NB4 (cell line): ENCODE measurements around the gene ASB2.

ENCODE experiments used
- DNase-seq: peaks from one replicate; pipeline ENCODE4 v3.0.0; 2010; ENCODE audit warnings: low read depth
- H3K4me3 ChIP-seq: one replicate; pipeline ENCODE4 v1.5.1; 2011; ENCODE audit warnings: mild to moderate bottlenecking, low read depth, low read length, moderate library complexity
- MYC ChIP-seq: IDR thresholded peaks from 2 replicates; pipeline ENCODE4 v1.6.1; 2011; ENCODE audit warnings: low read depth, low read length
- POLR2A ChIP-seq: IDR thresholded peaks from 2 replicates; pipeline ENCODE4 v1.6.1; 2011; ENCODE audit warnings: mild to moderate bottlenecking; ENCODE audit not compliant: insufficient read length; ENCODE audit errors: extremely low read depth
- TF ChIP-seq, protein P1 (sequence below): IDR thresholded peaks from 2 replicates; pipeline ENCODE4 v1.6.1; 2011; ENCODE audit warnings: low read depth, low read length
- TF ChIP-seq, protein P2 (sequence below): IDR thresholded peaks from one replicate; pipeline ENCODE4 v1.5.1; 2012; ENCODE audit warnings: low read depth, low read length

The ASB2 gene, protein sequence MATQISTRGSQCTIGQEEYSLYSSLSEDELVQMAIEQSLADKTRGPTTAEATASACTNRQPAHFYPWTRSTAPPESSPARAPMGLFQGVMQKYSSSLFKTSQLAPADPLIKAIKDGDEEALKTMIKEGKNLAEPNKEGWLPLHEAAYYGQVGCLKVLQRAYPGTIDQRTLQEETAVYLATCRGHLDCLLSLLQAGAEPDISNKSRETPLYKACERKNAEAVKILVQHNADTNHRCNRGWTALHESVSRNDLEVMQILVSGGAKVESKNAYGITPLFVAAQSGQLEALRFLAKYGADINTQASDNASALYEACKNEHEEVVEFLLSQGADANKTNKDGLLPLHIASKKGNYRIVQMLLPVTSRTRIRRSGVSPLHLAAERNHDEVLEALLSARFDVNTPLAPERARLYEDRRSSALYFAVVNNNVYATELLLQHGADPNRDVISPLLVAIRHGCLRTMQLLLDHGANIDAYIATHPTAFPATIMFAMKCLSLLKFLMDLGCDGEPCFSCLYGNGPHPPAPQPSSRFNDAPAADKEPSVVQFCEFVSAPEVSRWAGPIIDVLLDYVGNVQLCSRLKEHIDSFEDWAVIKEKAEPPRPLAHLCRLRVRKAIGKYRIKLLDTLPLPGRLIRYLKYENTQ

DNA sequence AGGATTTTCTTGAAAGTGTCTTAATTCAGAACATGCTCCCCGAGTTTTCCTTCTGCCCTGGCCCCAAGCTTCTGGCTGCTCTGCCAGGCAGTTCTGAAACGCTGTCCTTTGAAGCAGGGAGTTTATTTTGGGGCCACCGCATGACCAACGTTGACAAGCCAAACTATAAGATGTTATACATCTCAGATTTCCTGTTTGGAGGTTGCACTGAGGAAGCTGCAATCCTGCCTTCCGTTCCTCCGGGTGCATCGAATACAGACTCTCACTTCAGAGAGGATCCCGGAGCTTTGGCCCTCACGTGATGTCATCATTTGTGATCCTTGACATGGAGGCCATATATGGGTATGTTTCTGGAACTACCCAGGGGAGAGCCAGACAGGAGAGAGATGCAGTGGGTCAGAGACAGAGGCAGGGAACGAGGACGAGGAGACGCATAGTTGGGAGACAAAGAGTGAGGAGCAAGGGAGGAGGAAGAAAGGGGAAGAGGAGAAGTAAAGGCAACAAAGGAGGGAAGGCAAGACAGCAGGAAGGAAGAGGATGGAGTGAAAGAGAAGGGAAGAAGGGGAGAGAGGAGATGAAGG is at the start of gene ASB2:
TSS of gene ASB2 (minus strand) at position 94 of the 581 bp plus-strand sequence. CDS start 12,031 bp downstream, outside the sequence.
- TF ChIP-seq MYC: no peak
- TF ChIP-seq POLR2A: no peak
- TF ChIP-seq, protein P1, sequence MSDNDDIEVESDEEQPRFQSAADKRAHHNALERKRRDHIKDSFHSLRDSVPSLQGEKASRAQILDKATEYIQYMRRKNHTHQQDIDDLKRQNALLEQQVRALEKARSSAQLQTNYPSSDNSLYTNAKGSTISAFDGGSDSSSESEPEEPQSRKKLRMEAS: no peak
- TF ChIP-seq, protein P2, sequence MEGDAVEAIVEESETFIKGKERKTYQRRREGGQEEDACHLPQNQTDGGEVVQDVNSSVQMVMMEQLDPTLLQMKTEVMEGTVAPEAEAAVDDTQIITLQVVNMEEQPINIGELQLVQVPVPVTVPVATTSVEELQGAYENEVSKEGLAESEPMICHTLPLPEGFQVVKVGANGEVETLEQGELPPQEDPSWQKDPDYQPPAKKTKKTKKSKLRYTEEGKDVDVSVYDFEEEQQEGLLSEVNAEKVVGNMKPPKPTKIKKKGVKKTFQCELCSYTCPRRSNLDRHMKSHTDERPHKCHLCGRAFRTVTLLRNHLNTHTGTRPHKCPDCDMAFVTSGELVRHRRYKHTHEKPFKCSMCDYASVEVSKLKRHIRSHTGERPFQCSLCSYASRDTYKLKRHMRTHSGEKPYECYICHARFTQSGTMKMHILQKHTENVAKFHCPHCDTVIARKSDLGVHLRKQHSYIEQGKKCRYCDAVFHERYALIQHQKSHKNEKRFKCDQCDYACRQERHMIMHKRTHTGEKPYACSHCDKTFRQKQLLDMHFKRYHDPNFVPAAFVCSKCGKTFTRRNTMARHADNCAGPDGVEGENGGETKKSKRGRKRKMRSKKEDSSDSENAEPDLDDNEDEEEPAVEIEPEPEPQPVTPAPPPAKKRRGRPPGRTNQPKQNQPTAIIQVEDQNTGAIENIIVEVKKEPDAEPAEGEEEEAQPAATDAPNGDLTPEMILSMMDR: no peak
- no peak for DNase-seq
- no peak within 1 kb of the TSS for H3K4me3 ChIP-seq

DNA sequence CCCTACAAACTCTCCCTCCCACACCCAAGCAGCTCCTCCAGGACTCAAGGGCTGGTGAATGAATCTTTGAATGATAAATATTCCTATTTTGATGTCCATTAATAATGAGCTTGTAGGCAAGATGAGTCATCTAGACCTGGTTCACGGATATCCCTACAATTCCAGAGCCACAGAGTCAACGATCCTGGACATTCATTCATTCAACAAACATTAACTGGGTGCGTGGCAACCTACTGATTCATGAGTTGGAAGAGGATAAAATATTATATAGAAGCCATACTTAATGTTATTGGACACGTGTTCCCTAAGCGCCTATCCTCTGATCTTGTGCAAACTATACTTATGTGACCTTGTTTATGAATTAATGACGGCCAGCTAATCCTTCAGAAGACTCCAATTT is 49.4 kb upstream of the ASB2 start:
- DNase-seq: no peak
- TF ChIP-seq, protein P2: no peak
- TF ChIP-seq MYC: no peak
- no peak for TF ChIP-seq POLR2A
- TF ChIP-seq, protein P1: no peak
- no peak overlapping the region for H3K4me3 ChIP-seq

DNA sequence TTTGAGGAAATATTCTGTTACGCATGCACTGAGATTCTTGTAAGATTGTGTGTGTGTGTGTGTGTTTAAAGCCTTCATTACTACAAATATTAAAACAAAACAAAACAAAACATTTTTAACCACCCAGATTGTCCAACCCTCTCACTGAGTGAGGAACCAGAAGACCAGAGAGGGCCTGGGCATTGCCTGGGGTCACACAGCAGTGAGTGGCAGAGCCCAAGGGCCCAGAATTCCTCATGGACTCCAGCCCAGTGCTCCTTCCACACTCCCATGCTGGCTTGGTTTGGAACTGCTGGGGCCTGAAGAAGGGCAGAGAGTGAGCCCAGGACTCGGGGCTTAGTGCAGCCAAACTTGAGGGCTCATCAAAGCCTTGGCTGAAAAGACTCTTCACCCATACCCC is 48.2 kb upstream of the ASB2 start:
- no peak for DNase-seq
- H3K4me3 ChIP-seq: no peak overlapping the region
- TF ChIP-seq, protein P2: no peak
- TF ChIP-seq POLR2A: no peak
- no peak for TF ChIP-seq MYC
- TF ChIP-seq, protein P1: no peak

DNA sequence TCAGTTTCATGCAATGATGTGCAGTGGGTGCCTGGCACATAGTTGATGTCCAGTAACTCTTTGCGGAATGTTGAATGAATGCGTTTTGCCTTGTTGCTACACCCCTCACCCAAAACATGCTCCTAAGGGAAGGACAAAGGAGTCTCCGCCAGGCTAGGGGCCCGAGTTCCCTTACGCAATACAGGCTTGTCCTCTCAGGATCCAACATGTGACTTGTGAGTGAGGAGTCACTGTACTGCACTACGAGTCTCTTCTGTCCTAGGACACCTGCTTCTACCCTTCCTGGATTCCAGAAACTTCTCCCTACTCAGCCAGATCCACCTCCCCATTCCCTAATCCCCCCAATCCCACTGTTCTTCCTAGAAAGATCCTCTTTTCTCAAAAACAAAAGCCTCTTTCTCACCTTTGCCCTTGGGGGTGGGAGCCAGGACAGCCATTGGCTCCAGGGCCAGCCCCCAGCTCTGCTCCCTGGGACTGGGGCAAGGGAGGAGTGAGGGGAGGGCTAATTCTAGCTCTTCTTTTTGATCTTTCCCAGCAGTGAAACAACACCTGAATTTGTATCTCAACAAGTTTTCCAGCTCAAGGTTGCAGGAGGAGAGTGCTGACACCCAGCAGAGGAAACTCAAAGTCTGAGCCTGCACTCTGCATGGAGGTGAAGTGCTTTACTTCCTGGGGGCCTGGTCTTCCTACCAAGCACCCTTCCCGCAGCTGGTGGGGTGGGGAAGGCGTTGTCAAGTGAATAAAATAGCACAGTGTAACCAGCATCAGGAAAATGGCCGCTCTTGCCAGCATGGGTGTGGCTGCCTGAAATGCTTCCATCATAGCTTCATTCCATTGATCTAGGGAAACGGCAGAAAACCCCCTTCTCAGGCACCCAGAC is 46.4 kb upstream of the ASB2 start:
- DNase-seq: no peak
- no peak overlapping the region for H3K4me3 ChIP-seq
- TF ChIP-seq, protein P1: peak; percentile 12; the same call in 1 of the 2 replicates
- TF ChIP-seq, protein P2: no peak

DNA sequence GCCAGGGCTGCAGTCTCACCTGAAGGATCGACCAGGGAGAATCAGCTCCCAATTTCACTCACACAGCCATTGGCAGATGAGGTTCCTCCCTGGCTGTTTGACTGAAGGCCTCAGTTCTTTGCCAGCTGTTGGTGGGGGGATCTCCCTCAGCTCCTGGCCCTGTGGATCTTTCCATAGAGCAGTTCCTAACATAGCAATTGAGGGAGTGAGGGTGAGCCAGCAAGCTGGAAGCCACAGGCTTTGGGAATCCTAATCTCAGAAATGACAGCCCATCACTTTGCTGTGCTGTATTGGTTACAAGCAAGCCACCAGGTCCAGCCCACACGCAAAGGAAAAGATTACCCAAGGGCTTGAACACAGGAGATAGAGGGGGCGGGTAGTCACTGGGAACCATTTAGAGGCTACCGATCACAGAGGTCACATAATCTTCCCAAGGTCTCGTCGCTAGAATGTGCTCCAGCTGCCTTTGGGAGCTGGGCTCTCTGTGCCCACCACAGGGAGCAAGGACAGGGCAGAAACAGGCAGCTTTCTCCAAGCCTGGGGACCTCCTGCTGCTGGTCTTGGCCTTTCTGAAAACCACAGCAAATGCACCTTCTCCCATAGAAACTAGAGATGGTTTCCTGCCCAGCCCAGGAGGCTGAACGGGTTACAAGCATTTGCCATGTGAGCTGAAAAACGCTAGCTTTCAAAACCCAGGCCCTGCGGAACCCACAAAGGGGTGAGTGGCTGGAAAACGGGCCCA is 45.2 kb upstream of the ASB2 start:
- peak; percentile 47 for DNase-seq
- H3K4me3 ChIP-seq: no peak overlapping the region
- TF ChIP-seq, protein P1: 0 out of 2 replicates have a peak, but pooled peaks have one; percentile 2
- TF ChIP-seq, protein P2: no peak
- TF ChIP-seq POLR2A: no peak
- TF ChIP-seq MYC: 0 out of 2 replicates have a peak, but pooled peaks have one; percentile 27
